Uterus (tissue), 4 donors: ENCODE data around the gene ZNF441. TPM values are rescaled to one million over a fixed set of nuclear protein-coding genes. Genes with fewer than 3 reads are reported as not detected.

Experiments used
- DNase-seq, 2 donors: peaks; one replicate each; pipeline ENCODE4 v3.0.0-alpha.2; 2019 to 2020
- H3K27ac ChIP-seq, 2 donors: fragments of 200-600 bp; sonication (generic); 1 replicate in 1 of 2; 2 replicates in 1 of 2; pipeline ENCODE4 v1.5.1; 2016 to 2018
- H3K27me3 ChIP-seq, 2 donors: fragments of 200-600 bp; sonication (generic); one replicate each; pipeline ENCODE4 v1.5.1; 2018 to 2019; ENCODE audit warnings: control low read depth in 1 of 2
- H3K36me3 ChIP-seq, 2 donors: fragments of 200-600 bp; sonication (generic); one replicate each; pipeline ENCODE4 v1.5.1; 2019; ENCODE audit warnings: control low read depth in 1 of 2
- H3K4me1 ChIP-seq, 2 donors: fragments of 200-600 bp; sonication (generic); one replicate each; pipeline ENCODE4 v1.5.1; 2018 to 2019; ENCODE audit warnings: control low read depth in 1 of 2
- H3K4me3 ChIP-seq, 2 donors: fragments of 200-600 bp; sonication (generic); 1 replicate in 1 of 2; 2 replicates in 1 of 2; pipeline ENCODE4 v1.5.1; 2018 to 2019; ENCODE audit warnings: mild to moderate bottlenecking in 1 of 2
- H3K9me3 ChIP-seq, 2 donors: fragments of 200-600 bp; sonication (generic); one replicate each; pipeline ENCODE4 v1.5.1; 2019; ENCODE audit warnings: control low read depth in 1 of 2
- CTCF ChIP-seq, 4 experiments: fragments of 200-600 bp in 2 of 4; fragments of 450-650 bp in 2 of 4; sonication (generic) in 2 of 4; IDR thresholded peaks; one replicate each; pipeline ENCODE4 v1.5.1; 2016 to 2019; ENCODE audit warnings: antibody characterized with exemption in 4 of 4, mild to moderate bottlenecking in 2 of 4, moderate library complexity in 1 of 4
- POLR2A ChIP-seq, 2 donors: fragments of 450-650 bp; IDR thresholded peaks; one replicate each; pipeline ENCODE4 v1.6.1; 2016; ENCODE audit warnings: antibody characterized with exemption in 2 of 2, mild to moderate bottlenecking in 1 of 2, moderate library complexity in 1 of 2
- intact Hi-C: fragments of 100-400 bp; cut with DNase I; formaldehyde crosslinking; loops from one replicate; pipeline ENCODE4 v1.15.1; 2023; ENCODE audit warnings: low total_unique reads
- total RNA-seq, 4 donors: library from RNA; depleted of rRNA in 3 of 4; stranded (reverse); fragments of >200 nt in 3 of 4; gene quantifications; one replicate each; pipeline versions ENCODE4 v1.1.0 to v1.2.4, GENCODE V29; 2014 to 2023
- donor health status: DM: yes; HTN: yes; CAD: no.

ZNF441 gene
- total RNA-seq, 4 donors from 2014 or later, result 8.5 to 25.6 (median 19.8) TPM

GRCh38 chr19:11747277-11747676, 19.5 kb upstream of the ZNF441 start:
- Histone ChIP-seq H3K27ac (no peak overlapping the region), H3K27me3 (no peaks in the 10 kb centered on the region), H3K4me1 (no peaks in the 10 kb centered on the region), H3K36me3 (no peaks in the 10 kb centered on the region), H3K9me3 (peaks cover 0 to 13% of the 10 kb centered on the region in 2 donors), H3K4me3 (no peak overlapping the region)
- intact Hi-C loops, result no loop called here
- TF ChIP-seq POLR2A (IDR thresholded peaks at IDR 0.05) (no peak), CTCF (IDR thresholded peaks at IDR 0.05) (no peak)
- DNase-seq, result no peak

GRCh38 chr19:11749751-11750150, 17.0 kb upstream of the ZNF441 start:
- H3K36me3 ChIP-seq, result no peaks in the 10 kb centered on the region
- no peak overlapping the region for H3K4me3 ChIP-seq
- no peaks in the 10 kb centered on the region for H3K4me1 ChIP-seq
- no peak for TF ChIP-seq POLR2A (IDR thresholded peaks at IDR 0.05)
- TF ChIP-seq CTCF (IDR thresholded peaks at IDR 0.05), result no peak
- H3K27me3 ChIP-seq, result no peaks in the 10 kb centered on the region
- intact Hi-C loops, result no loop called here
- DNase-seq, result no peak
- no peak overlapping the region for H3K27ac ChIP-seq
- peaks cover 0 to 13% of the 10 kb centered on the region in 2 donors for H3K9me3 ChIP-seq

- Histone ChIP-seq H3K4me3 (no peak overlapping the region), H3K4me1 (no peaks in the 10 kb centered on the region), H3K27me3 (no peaks in the 10 kb centered on the region), H3K9me3 (peaks cover 0 to 10% of the 10 kb centered on the region in 2 donors), H3K36me3 (no peaks in the 10 kb centered on the region), H3K27ac (no peak overlapping the region)
- intact Hi-C loops, result no loop called here
- DNase-seq, result no peak
- TF ChIP-seq CTCF (IDR thresholded peaks at IDR 0.05) (no peak), POLR2A (IDR thresholded peaks at IDR 0.05) (no peak)
These were observed 14.5 kb upstream of the ZNF441 start for GRCh38 chr19:11752244-11752736.

GRCh38 chr19:11754663-11755062, 12.1 kb upstream of the ZNF441 start:
- H3K36me3 ChIP-seq, result no peaks in the 10 kb centered on the region
- no peak overlapping the region for H3K4me3 ChIP-seq
- no peak overlapping the region for H3K27ac ChIP-seq
- intact Hi-C loops, result no loop called here
- no peak for DNase-seq
- H3K27me3 ChIP-seq, result no peaks in the 10 kb centered on the region
- H3K4me1 ChIP-seq, result no peaks in the 10 kb centered on the region
- H3K9me3 ChIP-seq, result peaks cover 0 to 2% of the 10 kb centered on the region in 2 donors
- TF ChIP-seq POLR2A (IDR thresholded peaks at IDR 0.05) (no peak), CTCF (IDR thresholded peaks at IDR 0.05) (no peak)

- no peak for DNase-seq
- H3K27ac ChIP-seq, result no peak overlapping the region
- H3K9me3 ChIP-seq, result no peaks in the 10 kb centered on the region
- no peak overlapping the region for H3K4me3 ChIP-seq
- no peaks in the 10 kb centered on the region for H3K4me1 ChIP-seq
- no peaks in the 10 kb centered on the region for H3K36me3 ChIP-seq
- TF ChIP-seq CTCF (IDR thresholded peaks at IDR 0.05) (no peak), POLR2A (IDR thresholded peaks at IDR 0.05) (no peak)
- intact Hi-C loops, result no loop called here
- H3K27me3 ChIP-seq, result no peaks in the 10 kb centered on the region
These were observed 9.8 kb upstream of the ZNF441 start for GRCh38 chr19:11756965-11757364.
